HCT116 (cell line): ENCODE measurements around the gene DAPK1. TPM values are rescaled to one million over a fixed set of nuclear protein-coding genes. Genes with fewer than 3 reads are reported as not detected.

ENCODE experiments used
- ATAC-seq: fragments of 200-7000 bp; cut with Tn5 transposase; 2 replicates; pipeline ENCODE4 v1.9.1; 2020; ENCODE audit warnings: mild to moderate bottlenecking, moderate library complexity
- BruUV-seq: library from RNA; stranded (reverse); fragments of 400-500 nt; replicated peaks from 2 replicates; lab custom pipeline; 2021; lab: Mats Ljungman, UMichigan
- CTCF ChIA-PET: fragments of 300-600 bp; sonication (Branson Sonifier 250); formaldehyde crosslinking; loops from one replicate; lab custom pipeline; 2021; ENCODE audit warnings: antibody characterized with exemption; lab: Charles Lee
- POLR2A ChIA-PET: fragments of 300-600, 350-600 bp; sonication (Branson Sonifier 250); formaldehyde crosslinking; loops from one replicate; lab custom pipeline; 2021; ENCODE audit warnings: antibody characterized with exemption; lab: Charles Lee
- RAD21 ChIA-PET, 2 experiments: fragments of 300-600 bp; sonication (Branson Sonifier 250); formaldehyde crosslinking; loops; one replicate each; lab custom pipeline; 2023; ENCODE audit warnings: low total read pairs in 2 of 2; ENCODE audit not compliant: uncharacterized antibody in 2 of 2, unreplicated experiment in 2 of 2, low non-redundant PET in 1 of 2; lab: Charles Lee
- DNase-seq: peaks from one replicate; pipeline ENCODE4 v3.0.0-alpha.2; 2010; ENCODE audit warnings: low read depth, low spot score
- H2AFZ ChIP-seq: fragments of 200-600 bp; shearing (Covaris generic), sonication (generic); 2 replicates; pipeline ENCODE4 v1.6.1; 2017; ENCODE audit warnings: low read depth, mixed run types, mixed read lengths, antibody characterized with exemption, low read length; ENCODE audit not compliant: poor library complexity, severe bottlenecking
- H3K27ac ChIP-seq: 2 replicates; pipeline ENCODE4 v1.5.1; 2012; ENCODE audit warnings: low read depth, low read length
- H3K27me3 ChIP-seq: fragments of 200-600 bp; sonication (generic); 2 replicates; pipeline ENCODE4 v1.6.1; 2016; ENCODE audit warnings: mixed run types, low read length, mixed read lengths; ENCODE audit not compliant: insufficient read depth
- H3K36me3 ChIP-seq, 2 experiments: fragments of 200-500 bp in 1 of 2; fragments of 200-600 bp in 1 of 2; sonication (Bioruptor generic) in 1 of 2; sonication (generic) in 1 of 2; 2 replicates each; pipeline versions ENCODE4 v1.5.1 to v1.6.1; 2014 to 2016; ENCODE audit warnings: low read length in 2 of 2, inconsistent platforms in 1 of 2, mixed read lengths in 1 of 2, mixed run types in 1 of 2; ENCODE audit not compliant: insufficient read depth in 2 of 2, control insufficient read depth in 1 of 2
- H3K4me1 ChIP-seq, 2 experiments: fragments of 200-600 bp in 1 of 2; sonication (generic) in 1 of 2; 2 replicates each; pipeline versions ENCODE4 v1.5.1 to v1.6.1; 2012 to 2017; ENCODE audit warnings: low read length in 2 of 2, inconsistent platforms in 1 of 2, mild to moderate bottlenecking in 1 of 2, mixed read lengths in 1 of 2, mixed run types in 1 of 2, moderate library complexity in 1 of 2; ENCODE audit not compliant: insufficient read depth in 2 of 2, control insufficient read depth in 1 of 2
- H3K4me2 ChIP-seq: fragments of 200-600 bp; sonication (generic); 2 replicates; pipeline ENCODE4 v1.6.1; 2017; ENCODE audit warnings: mixed run types, low read length, mixed read lengths
- H3K4me3 ChIP-seq, 2 experiments: fragments of 200-600 bp in 1 of 2; sonication (generic) in 1 of 2; replicated peaks in 1 of 2; 2 replicates each; pipeline ENCODE4 v1.5.1; 2011 to 2016; ENCODE audit warnings: low read length in 2 of 2, control low read depth in 1 of 2, low read depth in 1 of 2, mild to moderate bottlenecking in 1 of 2, mixed read lengths in 1 of 2, mixed run types in 1 of 2
- H3K79me2 ChIP-seq: fragments of 200-600 bp; sonication (generic); 2 replicates; pipeline ENCODE4 v1.6.1; 2017; ENCODE audit warnings: mild to moderate bottlenecking, mixed run types, low read length, moderate library complexity, mixed read lengths; ENCODE audit not compliant: insufficient read depth
- H3K9ac ChIP-seq: fragments of 200-600 bp; sonication (generic); 2 replicates; pipeline ENCODE4 v1.6.1; 2016; ENCODE audit warnings: low read length, mixed read lengths
- H3K9me2 ChIP-seq: fragments of 200-600 bp; sonication (generic), shearing (Covaris generic); 2 replicates; pipeline ENCODE4 v1.6.1; 2017; ENCODE audit warnings: mixed run types, mild to moderate bottlenecking, moderate library complexity; ENCODE audit not compliant: insufficient read depth
- H3K9me3 ChIP-seq, 2 experiments: fragments of 200-500 bp in 1 of 2; fragments of 200-600 bp in 1 of 2; sonication (Bioruptor generic) in 1 of 2; sonication (generic) in 1 of 2; 2 replicates each; pipeline ENCODE4 v1.6.1; 2014 to 2017; ENCODE audit warnings: low read length in 2 of 2, mixed read lengths in 2 of 2, inconsistent platforms in 1 of 2, low read depth in 1 of 2, mild to moderate bottlenecking in 1 of 2, mixed run types in 1 of 2, moderate library complexity in 1 of 2; ENCODE audit not compliant: control insufficient read depth in 1 of 2, insufficient read depth in 1 of 2
- H4K20me1 ChIP-seq: fragments of 200-600 bp; sonication (generic), shearing (Covaris generic); 2 replicates; pipeline ENCODE4 v1.6.1; 2017; ENCODE audit warnings: mixed run types, mild to moderate bottlenecking, moderate library complexity; ENCODE audit not compliant: insufficient read depth
- EZH2phosphoT487 ChIP-seq: fragments of 200-600 bp; IDR thresholded peaks from 2 replicates; pipeline ENCODE4 v1.6.1; 2018; ENCODE audit warnings: antibody characterized with exemption, borderline replicate concordance
- FOSL1 ChIP-seq: IDR thresholded peaks from 2 replicates; pipeline ENCODE4 v1.6.1; 2012; ENCODE audit warnings: low read depth
- JUND ChIP-seq: IDR thresholded peaks from 2 replicates; pipeline ENCODE4 v1.6.1; 2012
- SIN3A ChIP-seq: IDR thresholded peaks from 2 replicates; pipeline ENCODE4 v1.6.1; 2012; ENCODE audit warnings: low read depth
- SP1 ChIP-seq: IDR thresholded peaks from 2 replicates; pipeline ENCODE4 v1.6.1; 2012; ENCODE audit warnings: low read depth
- intact Hi-C: fragments of 100-400 bp; cut with micrococcal nuclease; formaldehyde crosslinking; loops from 2 replicates; pipeline ENCODE4 v1.10.0; 2022
- total RNA-seq: library from RNA; stranded (reverse); gene quantifications from one replicate; pipeline ENCODE4 v1.2.1, GENCODE V29; 2021; ENCODE audit not compliant: unreplicated experiment
- TF ChIP-seq, protein P1 (sequence below), 3 experiments: fragments of 200-600 bp in 1 of 3; sonication (generic) in 1 of 3; IDR thresholded peaks in 2 of 3; conservative IDR thresholded peaks in 1 of 3; 2 replicates each; pipeline ENCODE4 v1.5.1; 2012 to 2017; ENCODE audit warnings: low read depth in 2 of 3, low read length in 2 of 3, antibody characterized with exemption in 1 of 3, borderline replicate concordance in 1 of 3, control low read depth in 1 of 3, mild to moderate bottlenecking in 1 of 3, mixed read lengths in 1 of 3, mixed run types in 1 of 3, moderate library complexity in 1 of 3; ENCODE audit not compliant: insufficient read depth in 1 of 3
- TF ChIP-seq, protein P2 (sequence below): IDR thresholded peaks from 2 replicates; pipeline ENCODE4 v1.6.1; 2011; ENCODE audit warnings: mild to moderate bottlenecking, low read length, moderate library complexity; ENCODE audit not compliant: insufficient replicate concordance; ENCODE audit errors: extremely low read depth

Gene DAPK1
- total RNA-seq, 1 experiment from 2014 or later: 5.6 TPM

DNA sequence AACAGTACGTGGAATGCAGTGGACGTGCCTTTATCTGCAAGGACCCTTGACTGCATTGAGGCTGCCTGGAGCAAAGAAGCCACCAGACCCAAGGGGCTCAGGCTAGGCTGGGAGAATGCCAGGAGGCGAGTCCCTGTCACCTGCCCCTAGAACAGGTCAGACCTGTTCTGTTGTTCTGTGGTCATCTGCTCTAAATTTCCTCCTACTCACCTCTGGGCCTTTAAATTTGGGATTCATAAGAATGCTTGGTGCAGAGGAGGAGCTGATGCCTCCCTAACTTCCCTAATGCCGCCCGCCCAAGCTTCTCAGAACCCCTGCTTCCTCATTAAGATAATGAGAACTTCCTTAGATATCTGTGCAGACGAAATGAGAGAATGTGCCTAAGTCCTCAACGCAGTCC is 32.0 kb downstream of the DAPK1 start:
- Histone ChIP-seq H4K20me1 (no peaks in the 10 kb centered on the region; the same call in 1 of the 2 replicates), H3K9ac (no peak overlapping the region), H3K9me3 (no peaks in the 10 kb centered on the region), H3K36me3 (no peaks in the 10 kb centered on the region), H3K9me2 (no peaks in the 10 kb centered on the region), H3K27me3 (no peaks in the 10 kb centered on the region), H2AFZ (no peak overlapping the region), H3K79me2 (no peaks in the 10 kb centered on the region), H3K4me3 (no peak overlapping the region), H3K27ac (no peak overlapping the region), H3K4me2 (no peak overlapping the region), H3K4me1 (no peaks in the 10 kb centered on the region)
- POLR2A ChIA-PET: no interaction called here
- intact Hi-C loops: no loop called here
- RAD21 ChIA-PET: no interaction called here
- no TSS peak for BruUV-seq
- CTCF ChIA-PET: no interaction called here
- TF ChIP-seq, protein P1, sequence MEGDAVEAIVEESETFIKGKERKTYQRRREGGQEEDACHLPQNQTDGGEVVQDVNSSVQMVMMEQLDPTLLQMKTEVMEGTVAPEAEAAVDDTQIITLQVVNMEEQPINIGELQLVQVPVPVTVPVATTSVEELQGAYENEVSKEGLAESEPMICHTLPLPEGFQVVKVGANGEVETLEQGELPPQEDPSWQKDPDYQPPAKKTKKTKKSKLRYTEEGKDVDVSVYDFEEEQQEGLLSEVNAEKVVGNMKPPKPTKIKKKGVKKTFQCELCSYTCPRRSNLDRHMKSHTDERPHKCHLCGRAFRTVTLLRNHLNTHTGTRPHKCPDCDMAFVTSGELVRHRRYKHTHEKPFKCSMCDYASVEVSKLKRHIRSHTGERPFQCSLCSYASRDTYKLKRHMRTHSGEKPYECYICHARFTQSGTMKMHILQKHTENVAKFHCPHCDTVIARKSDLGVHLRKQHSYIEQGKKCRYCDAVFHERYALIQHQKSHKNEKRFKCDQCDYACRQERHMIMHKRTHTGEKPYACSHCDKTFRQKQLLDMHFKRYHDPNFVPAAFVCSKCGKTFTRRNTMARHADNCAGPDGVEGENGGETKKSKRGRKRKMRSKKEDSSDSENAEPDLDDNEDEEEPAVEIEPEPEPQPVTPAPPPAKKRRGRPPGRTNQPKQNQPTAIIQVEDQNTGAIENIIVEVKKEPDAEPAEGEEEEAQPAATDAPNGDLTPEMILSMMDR (IDR thresholded peaks at IDR 0.05 in 2 of 3, conservative IDR thresholded peaks at IDR 0.05 in 1 of 3; ENCODE audit: borderline replicate concordance in 1 of 3, insufficient read depth in 1 of 3, low read depth in 2 of 3, low read length in 2 of 3): no peak
- no peak for TF ChIP-seq FOSL1
- TF ChIP-seq, protein P2, sequence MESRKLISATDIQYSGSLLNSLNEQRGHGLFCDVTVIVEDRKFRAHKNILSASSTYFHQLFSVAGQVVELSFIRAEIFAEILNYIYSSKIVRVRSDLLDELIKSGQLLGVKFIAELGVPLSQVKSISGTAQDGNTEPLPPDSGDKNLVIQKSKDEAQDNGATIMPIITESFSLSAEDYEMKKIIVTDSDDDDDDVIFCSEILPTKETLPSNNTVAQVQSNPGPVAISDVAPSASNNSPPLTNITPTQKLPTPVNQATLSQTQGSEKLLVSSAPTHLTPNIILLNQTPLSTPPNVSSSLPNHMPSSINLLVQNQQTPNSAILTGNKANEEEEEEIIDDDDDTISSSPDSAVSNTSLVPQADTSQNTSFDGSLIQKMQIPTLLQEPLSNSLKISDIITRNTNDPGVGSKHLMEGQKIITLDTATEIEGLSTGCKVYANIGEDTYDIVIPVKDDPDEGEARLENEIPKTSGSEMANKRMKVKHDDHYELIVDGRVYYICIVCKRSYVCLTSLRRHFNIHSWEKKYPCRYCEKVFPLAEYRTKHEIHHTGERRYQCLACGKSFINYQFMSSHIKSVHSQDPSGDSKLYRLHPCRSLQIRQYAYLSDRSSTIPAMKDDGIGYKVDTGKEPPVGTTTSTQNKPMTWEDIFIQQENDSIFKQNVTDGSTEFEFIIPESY: no peak
- no peak for TF ChIP-seq SP1
- no peak for TF ChIP-seq SIN3A
- no peak for TF ChIP-seq JUND
- TF ChIP-seq EZH2phosphoT487: no peak
- DNase-seq (no peak), ATAC-seq (no peak)
